Astrocyte (in vitro differentiated cells and primary cell): ENCODE results near the gene DNAH9.

Source experiments
- CTCF ChIP-seq: IDR thresholded peaks from 2 replicates; pipeline ENCODE4 v1.5.1; 2011; ENCODE audit warnings: low read depth, mild to moderate bottlenecking, inconsistent platforms, low read length, moderate library complexity; ENCODE audit not compliant: insufficient read depth
- EZH2 ChIP-seq: IDR thresholded peaks from 2 replicates; pipeline ENCODE4 v1.6.1; 2012; ENCODE audit warnings: mild to moderate bottlenecking, low read length, inconsistent platforms; ENCODE audit not compliant: insufficient read depth

GRCh38 chr17:11825572-11826209, 227.4 kb downstream of the DNAH9 start:
- no peak for TF ChIP-seq CTCF
- TF ChIP-seq EZH2: no peak
